ENCODE results near the gene PTGES3. TPM values are rescaled to one million over a fixed set of nuclear protein-coding genes. Genes with fewer than 3 reads are reported as not detected.

The PTGES3 gene
- total RNA-seq, 8 experiments from 2014 or later, result 145 to 328 (median 187) TPM

DNA sequence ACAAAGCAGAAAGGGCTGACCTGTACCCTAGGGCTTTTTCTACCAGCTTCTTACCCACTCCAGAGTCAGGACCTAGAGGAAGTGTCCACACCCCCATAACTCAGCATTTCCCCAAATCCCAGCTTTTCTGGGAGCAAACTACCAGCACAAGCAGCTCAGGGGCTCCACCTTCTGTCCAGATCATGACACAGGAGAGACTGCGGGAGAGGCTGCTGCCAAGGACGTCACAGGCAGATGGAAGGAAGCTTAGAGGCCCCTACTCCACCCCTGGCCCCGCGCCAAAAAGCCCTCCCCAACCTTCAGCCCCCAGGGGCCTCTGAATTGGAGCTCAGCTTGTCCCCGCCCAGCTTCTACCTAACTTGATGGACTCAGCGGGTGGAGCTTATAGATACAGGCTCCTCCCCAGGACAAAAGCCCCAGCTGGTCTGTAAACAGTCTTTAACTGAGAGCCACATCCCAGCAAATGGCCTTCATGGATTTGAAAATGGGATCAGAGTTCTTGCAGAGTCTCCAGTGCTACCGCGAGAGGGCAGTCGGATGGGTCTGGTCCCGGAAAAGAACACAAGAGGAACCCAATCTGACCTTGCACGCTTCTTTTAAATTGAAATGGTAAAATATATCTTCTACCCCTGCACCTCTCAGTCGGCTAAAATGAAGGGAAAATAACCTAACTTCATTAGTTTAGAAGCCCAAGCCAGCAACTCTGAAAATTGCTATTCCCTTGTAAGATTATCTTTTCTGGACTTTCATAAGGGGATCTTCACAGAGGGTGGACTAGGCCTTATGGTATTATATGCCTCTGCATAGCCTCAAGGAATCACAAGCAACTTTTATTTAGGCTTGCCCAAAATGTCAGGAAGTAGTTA, 51.2 kb downstream of the PTGES3 start:
- H3K27ac ChIP-seq, result peak overlapping the region; percentile 80 to 87
- in situ Hi-C loops (cut with MboI; ENCODE audit: low pct_unique_long_range_greater_than_20kb in 2 of 9, low sequenced_read_pairs in 9 of 9, unreplicated experiment in 9 of 9), result no loop called here
- WGBS, 10 experiments, result 0 to 17% (median 0%) methylated on average over 1 to 6 of the region's 12 CpGs; no CpG with 5 or more reads in 2 of the 10 experiments

DNA sequence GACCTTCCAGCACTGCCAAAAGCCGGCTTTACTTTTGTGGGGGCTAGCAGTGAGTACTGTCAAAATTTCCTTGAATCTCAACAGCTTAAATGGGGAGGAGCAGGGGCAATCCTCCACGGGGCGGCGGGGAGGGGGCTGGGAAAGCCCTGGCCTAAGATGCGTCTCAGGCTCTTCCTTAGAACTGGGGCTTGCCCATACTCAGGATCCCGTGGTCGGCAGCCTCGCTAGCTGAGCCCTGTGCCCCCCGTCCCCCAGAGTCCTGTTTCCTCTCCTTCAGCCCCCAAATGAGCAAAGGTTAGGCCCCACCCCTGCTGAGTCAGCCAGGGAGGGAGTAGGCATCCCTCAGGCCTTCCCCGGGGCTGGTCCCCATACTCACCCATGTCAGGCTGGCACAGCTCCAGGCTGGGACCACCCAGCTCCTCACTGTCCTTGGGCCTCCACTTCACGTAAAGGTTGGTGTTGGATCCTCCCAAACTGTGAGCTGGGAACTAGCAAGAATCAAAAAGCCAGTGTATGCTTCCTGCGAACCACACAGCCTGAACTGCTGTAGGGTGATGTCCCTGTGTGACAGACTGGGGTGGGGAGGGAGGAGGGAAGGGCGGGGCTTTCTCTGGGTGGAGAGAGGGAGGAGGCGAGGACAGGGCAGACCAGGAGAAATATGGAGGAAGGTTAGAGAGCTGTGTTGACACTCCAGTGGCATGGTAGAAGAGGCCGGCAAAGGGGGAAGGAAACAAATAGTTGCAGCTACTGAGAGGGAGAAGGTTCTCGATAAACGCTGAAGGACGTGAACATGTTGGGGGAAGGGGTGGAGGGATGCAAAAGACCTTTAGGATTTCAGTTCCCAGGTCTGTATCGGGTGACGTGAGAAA, 52.0 kb downstream of the PTGES3 start:
- peaks cover 23 to 30% of the 10 kb centered on the region in 2 donors for H3K4me1 ChIP-seq (replicated peaks in 1 of 2)
- ATAC-seq (replicated peaks in 6 of 8), result peak; percentile 59 to 72 (median 64)
- in situ Hi-C loops (cut with MboI; ENCODE audit: low pct_unique_long_range_greater_than_20kb in 2 of 9, low sequenced_read_pairs in 9 of 9, unreplicated experiment in 9 of 9), result no loop called here
- H3K4me3 ChIP-seq, result peak overlapping the region; percentile 51 to 95 (median 80)
- peak overlapping the region; percentile 80 to 87 for H3K27ac ChIP-seq
- WGBS, 10 experiments, result 0% methylated on average over 2 to 5 of the region's 20 CpGs; no CpG with 5 or more reads in 5 of the 10 experiments

More for the DNA sequence above, 51.2 kb downstream of the PTGES3 start:
- H3K4me3 ChIP-seq, result peak overlapping the region; percentile 51 to 95 (median 80)
- peaks cover 18 to 27% of the 10 kb centered on the region in 2 donors for H3K4me1 ChIP-seq (replicated peaks in 1 of 2)
- ATAC-seq (replicated peaks in 6 of 8), result peak; percentile 68 to 84 (median 80)

DNA sequence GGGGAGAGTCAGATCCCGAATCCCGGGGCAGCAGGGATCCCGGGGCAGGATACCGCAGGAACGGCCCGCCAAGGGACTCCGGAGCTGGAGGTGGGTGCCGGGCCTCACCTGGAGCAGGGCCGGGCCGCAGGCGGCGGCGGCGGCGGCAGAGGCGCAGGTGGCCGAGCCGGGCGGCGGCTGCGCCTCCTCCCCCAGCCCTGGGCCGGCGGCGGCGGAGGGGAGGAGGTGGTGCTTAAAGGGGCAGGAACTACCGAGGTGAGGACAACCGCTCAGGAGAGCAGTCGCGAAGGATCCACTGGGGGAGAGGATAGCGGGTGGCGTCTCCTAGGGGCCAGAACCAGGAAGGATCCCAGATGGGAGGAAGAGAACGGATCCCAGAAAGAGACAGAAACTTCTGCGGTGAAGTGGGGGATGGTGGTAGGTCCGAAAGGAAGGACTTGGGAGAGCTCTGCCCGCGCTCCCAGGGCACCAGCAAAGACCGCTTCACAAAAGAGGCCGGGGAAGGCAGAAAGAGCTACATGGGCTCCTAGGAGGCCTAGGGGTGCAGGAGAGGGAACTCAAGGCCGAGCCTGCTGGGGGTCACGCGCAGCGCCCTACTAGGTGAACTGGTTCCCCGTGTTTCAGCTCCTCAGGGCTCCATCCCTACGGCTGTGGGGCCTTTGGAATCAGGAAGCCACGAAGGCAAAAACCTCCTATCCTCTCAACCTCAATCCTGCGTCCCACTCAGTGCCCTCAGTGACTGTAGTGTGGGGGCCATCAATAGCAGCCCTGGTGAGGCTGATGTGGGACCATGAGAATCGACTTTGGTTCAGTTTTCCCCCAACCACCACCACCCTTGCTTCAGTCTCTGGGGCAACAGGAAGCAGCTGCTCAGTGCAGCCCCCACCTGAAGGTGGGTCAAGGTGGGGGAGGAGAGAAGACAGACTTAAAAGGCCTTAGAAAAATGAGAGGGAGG, 53.0 kb downstream of the PTGES3 start:
- Histone ChIP-seq H3K4me1 (replicated peaks in 1 of 2) (peaks cover 29 to 33% of the 10 kb centered on the region in 2 donors), H3K27ac (peak overlapping the region; percentile 80 to 87), H3K4me3 (peak overlapping the region; percentile 51 to 95 (median 80))
- WGBS, 10 experiments, result 0 to 10% (median 0%) methylated on average over 1 to 7 of the region's 47 CpGs; no CpG with 5 or more reads in 5 of the 10 experiments
- in situ Hi-C loops (cut with MboI; ENCODE audit: low pct_unique_long_range_greater_than_20kb in 2 of 9, low sequenced_read_pairs in 9 of 9, unreplicated experiment in 9 of 9), result no loop called here
- peak; percentile 12 to 49 (median 25) for ATAC-seq (replicated peaks in 6 of 8)

DNA sequence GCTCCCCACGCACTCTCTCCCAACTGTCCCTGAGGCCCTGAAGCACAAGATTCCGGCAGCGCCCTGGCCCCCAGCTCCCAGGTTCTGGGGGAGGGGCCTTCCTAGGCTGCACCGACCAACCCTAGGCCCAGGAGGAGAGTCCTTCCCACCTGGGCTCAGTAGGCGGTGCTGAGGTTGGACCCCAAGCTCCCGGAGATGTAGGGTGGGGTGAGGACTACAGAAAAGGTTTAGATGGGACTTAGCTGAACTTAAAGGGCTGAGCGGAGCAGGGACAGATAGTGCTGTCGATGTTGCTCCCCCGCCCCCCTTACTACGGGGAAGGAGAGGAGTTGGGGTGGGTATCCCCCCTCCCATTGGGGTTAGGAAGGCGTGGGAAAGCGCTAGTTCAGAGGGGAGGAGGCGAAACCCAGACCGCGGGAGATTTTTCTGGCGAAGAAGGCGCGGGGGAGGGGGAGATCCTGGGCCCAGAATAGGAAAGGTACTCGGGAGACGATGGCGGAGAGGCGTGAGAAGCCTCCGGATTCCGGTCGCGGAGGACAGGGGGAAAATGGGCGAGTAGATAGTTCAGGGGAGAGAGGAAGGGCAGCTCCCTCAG, 53.7 kb downstream of the PTGES3 start:
- in situ Hi-C loops (cut with MboI; ENCODE audit: low pct_unique_long_range_greater_than_20kb in 2 of 9, low sequenced_read_pairs in 9 of 9, unreplicated experiment in 9 of 9), result no loop called here
- Histone ChIP-seq H3K4me1 (replicated peaks in 1 of 2) (peaks cover 29 to 33% of the 10 kb centered on the region in 2 donors), H3K4me3 (peak overlapping the region; percentile 51 to 95 (median 80)), H3K27ac (peak overlapping the region; percentile 32 to 87)
- WGBS, 10 experiments, result 0 to 7% (median 0%) methylated on average over 1 to 9 of the region's 27 CpGs; no CpG with 5 or more reads in 3 of the 10 experiments
- ATAC-seq (replicated peaks in 6 of 8), result no peak

DNA sequence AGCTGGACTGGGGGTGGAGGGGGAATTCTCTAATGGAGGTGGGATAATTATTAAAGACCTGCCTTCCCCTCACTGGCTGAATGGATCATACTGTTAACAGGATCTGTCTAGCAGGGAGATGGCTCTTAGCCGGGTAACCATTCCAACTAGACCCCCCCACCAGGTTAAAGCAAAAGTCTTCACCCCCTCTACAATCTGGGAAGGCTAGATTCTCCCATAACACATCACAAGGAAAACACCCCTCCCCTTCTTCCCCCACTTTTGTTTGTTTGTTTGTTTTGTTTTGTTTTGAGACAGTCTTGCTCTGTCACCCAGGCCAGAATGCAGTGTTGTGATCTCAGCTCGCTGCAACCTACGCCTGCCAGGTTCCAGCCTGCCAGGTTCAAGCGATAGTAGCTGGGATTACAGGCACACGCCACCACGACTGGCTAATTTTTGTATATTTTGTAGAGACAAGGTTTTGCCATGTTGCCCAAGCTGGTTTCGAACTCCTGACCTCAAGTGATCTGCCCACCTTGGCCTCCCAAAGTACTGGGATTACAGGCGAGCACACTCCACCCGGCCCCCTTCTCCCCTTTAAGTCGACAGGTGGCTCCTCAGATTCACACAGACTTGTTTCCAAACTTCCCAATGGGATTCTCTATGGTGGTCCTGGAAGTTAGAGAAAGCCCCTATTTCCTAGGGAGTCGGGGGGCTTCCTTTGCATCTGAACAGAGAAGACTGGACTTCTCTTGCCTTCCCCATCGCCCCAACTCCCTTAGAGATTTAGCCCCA, 54.4 kb downstream of the PTGES3 start:
- in situ Hi-C loops (cut with MboI; ENCODE audit: low pct_unique_long_range_greater_than_20kb in 2 of 9, low sequenced_read_pairs in 9 of 9, unreplicated experiment in 9 of 9), result no loop called here
- ATAC-seq (replicated peaks in 6 of 8), result no peak
- H3K4me3 ChIP-seq, result peak overlapping the region; percentile 51 to 95 (median 80)
- H3K4me1 ChIP-seq (replicated peaks in 1 of 2), result peaks cover 29 to 33% of the 10 kb centered on the region in 2 donors
- H3K27ac ChIP-seq, result peak overlapping the region in 1 of 2 donors; percentile 87
- 7 to 100% (median 41%) methylated on average over 1 to 9 of the region's 12 CpGs; no CpG with 5 or more reads in 3 of the 10 experiments for WGBS, 10 experiments

DNA sequence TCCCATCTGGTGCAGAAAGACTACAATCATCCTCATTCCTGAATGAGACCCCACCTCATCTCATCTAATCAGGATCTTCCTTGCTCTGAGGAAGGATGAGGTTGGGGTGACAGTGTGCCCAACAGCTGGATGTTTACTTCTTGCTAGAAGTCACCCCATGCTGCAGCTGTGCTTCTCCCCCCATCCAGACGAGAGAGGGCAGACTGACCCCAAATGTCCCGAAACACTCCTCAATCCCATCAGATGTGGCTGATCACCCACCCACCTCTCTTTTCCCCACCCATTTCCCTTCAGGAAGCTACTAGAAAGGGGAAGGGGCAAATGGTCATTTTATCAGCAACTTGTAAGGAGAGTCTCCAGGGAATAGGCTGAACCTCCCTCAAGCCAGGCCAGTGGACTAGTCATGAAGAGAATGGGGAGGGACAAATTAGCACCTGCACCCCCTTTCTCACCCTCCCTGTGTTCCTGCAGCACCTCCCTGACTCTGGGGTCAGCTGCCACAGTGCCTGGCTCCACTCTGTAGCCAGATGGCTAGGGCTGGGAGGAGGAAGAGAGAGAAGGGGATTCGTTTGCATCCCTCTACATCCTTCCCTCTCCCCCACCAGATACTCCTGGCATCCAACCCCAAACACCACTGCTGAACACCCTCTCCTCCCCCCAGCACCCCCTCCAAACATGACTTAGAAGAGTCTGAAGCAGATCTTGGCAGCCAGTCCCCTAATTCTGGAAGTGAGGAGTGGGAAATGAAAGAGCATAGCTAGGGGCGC, 55.2 kb downstream of the PTGES3 start:
- 0 to 80% (median 20%) methylated on average over 1 to 3 of the region's 4 CpGs; no CpG with 5 or more reads in 5 of the 10 experiments for WGBS, 10 experiments
- no peak for ATAC-seq (replicated peaks in 6 of 8)
- H3K4me3 ChIP-seq, result peak overlapping the region in 4 of 5 donors; percentile 4 to 92 (median 69)
- H3K4me1 ChIP-seq (replicated peaks in 1 of 2), result peaks cover 29 to 38% of the 10 kb centered on the region in 2 donors
- in situ Hi-C loops (cut with MboI; ENCODE audit: low pct_unique_long_range_greater_than_20kb in 2 of 9, low sequenced_read_pairs in 9 of 9, unreplicated experiment in 9 of 9), result no loop called here
- H3K27ac ChIP-seq, result peak overlapping the region in 1 of 2 donors; percentile 55

DNA sequence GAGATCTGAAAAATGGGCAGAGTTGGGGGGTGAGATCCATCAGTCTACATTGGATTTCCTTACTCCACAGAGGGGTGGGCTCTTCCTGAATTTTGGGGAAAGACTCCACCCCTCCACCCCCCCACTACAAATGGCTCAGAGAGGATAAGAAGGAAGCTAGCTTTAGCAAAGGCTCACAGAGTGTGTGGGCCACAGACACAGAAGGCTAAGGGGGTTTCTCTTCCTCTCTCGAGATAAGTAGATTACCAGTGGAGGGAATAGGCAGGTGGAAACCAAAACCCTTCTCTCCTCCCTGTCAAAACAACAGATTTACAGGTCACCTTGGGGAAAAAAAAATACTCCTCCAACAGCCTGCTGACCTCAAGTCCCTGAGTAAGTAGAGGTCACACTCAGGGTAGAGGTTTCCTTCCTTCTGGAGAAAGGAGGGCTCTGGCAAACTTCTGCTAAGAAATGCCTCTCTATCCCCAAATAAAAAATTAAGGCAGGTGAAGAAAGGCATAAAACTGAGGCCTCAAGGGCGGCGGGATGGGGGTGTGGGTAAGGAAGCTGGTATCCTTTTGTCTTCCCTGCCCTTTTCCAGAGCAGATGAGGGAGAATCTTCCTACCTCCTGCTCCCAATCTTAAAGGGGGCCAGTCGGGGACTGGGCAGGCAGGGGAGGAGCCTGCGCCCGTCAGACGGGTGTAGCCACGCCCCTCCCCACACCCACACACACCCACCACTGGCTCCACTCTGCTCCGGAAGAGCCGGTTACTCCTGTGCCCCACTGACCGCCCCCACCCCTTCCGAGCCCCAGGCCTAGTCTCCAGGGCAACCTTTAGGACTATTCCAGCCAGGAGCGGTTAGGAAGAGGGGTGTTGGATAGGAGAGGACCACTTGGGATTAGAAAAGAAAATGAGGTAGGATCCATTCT, 56.0 kb downstream of the PTGES3 start:
- H3K27ac ChIP-seq, result peak overlapping the region in 1 of 2 donors; percentile 55
- H3K4me1 ChIP-seq (replicated peaks in 1 of 2), result peaks cover 26 to 31% of the 10 kb centered on the region in 2 donors

DNA sequence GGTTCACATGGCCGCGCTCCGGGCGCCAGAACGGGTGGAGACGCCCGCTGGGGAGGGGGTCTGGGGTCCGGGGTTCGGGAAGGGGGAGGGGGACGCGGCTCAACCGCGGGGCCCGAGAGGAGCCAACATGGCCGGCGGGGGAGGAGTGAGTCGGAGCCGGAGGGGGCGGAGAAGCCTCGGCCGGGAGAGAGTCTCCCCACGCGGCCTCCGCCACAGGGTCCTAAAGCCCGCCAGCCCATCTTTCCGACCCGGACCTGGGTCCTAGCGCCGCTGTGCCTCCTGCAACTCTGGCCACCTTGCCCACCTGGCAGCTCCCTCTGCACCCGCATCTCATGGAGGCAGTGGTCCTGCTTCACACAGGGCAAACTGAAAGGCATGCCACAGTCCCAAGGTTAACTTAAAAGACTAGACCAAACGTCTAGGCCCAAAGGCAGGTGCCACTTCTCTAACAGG, 57.9 kb downstream of the PTGES3 start, which contains the start of gene BAZ2A:
Gene BAZ2A, minus strand, starts transcription at position 147 of the 453 bp plus-strand sequence. CDS start 12,796 bp downstream, outside the sequence.
- in situ Hi-C loops (cut with MboI; ENCODE audit: low pct_unique_long_range_greater_than_20kb in 2 of 9, low sequenced_read_pairs in 9 of 9, unreplicated experiment in 9 of 9), result no loop called here
- H3K27ac ChIP-seq, result peak within 1 kb of the TSS; percentile 89 to 95
- 0% methylated on average over 1 to 6 of the region's 31 CpGs; no CpG with 5 or more reads in 8 of the 10 experiments for WGBS, 10 experiments

More for the DNA sequence above, 56.0 kb downstream of the PTGES3 start:
- H3K4me3 ChIP-seq, result peak overlapping the region in 4 of 5 donors; percentile 4 to 92 (median 52)
- peak in 5 of 8 experiments; percentile 2 to 28 (median 12) for ATAC-seq (replicated peaks in 6 of 8)
- 0 to 60% (median 7%) methylated on average over 1 to 4 of the region's 13 CpGs; no CpG with 5 or more reads in 5 of the 10 experiments for WGBS, 10 experiments
- in situ Hi-C loops (cut with MboI; ENCODE audit: low pct_unique_long_range_greater_than_20kb in 2 of 9, low sequenced_read_pairs in 9 of 9, unreplicated experiment in 9 of 9), result no loop called here

DNA sequence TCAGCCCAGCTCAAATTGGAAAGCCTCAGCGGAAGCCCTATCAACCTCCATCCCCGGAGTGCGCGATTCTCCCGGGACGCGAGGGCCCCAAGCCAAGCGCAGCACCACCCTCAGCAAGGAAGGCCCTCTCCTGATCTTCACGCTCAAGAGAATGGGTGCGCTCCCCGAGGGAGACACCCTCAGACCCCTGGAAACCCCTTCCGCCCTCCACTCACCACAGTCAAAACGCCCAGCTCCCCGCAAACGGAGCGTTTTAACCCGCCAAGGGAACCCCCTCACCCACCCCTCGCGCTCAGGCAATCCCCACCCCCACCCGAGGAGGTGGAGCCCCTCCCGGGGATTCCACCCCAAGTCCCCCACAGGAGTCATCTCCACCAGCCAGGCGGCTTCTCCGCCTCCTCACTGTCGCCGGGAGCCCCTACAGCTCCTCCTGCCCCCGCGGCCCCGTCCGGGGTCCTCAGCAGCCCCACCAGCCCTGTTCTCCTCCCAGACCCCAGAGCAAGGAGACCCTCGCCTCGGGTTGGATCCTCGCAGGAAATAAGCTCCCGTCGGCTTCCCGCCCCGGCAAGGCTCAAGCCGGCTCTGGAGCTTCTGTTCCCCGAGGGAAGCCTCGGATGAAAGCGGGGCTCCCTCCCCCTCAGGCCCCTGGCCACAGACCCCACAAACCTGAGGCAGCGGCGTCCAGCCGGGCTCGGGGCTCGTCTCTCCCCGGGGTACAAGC, 58.5 kb downstream of the PTGES3 start:
- peaks cover 26 to 31% of the 10 kb centered on the region in 2 donors for H3K4me1 ChIP-seq (replicated peaks in 1 of 2)
- in situ Hi-C loops (cut with MboI; ENCODE audit: low pct_unique_long_range_greater_than_20kb in 2 of 9, low sequenced_read_pairs in 9 of 9, unreplicated experiment in 9 of 9), result no loop called here
- H3K4me3 ChIP-seq, result peak overlapping the region; percentile 82 to 100 (median 98)
- WGBS, 10 experiments, result 0 to 5% methylated on average over 4 to 7 of the region's 46 CpGs; no CpG with 5 or more reads in 8 of the 10 experiments
- ATAC-seq (replicated peaks in 6 of 8), result peak; percentile 20 to 38 (median 26)
- H3K27ac ChIP-seq, result peak overlapping the region; percentile 89 to 95

More for the DNA sequence above, 57.9 kb downstream of the PTGES3 start, which contains the start of gene BAZ2A:
- Histone ChIP-seq H3K4me1 (replicated peaks in 1 of 2) (peaks cover 26 to 31% of the 10 kb centered on the region in 2 donors), H3K4me3 (peak within 1 kb of the TSS; percentile 82 to 100 (median 98))
- ATAC-seq (replicated peaks in 6 of 8), result peak; percentile 52 to 74 (median 66)
